ENCODE results near the gene NKAIN4. TPM values are rescaled to one million over a fixed set of nuclear protein-coding genes. Genes with fewer than 3 reads are reported as not detected.

NKAIN4 gene
- total RNA-seq, 1 donor from 2014 or later, result not detected

DNA sequence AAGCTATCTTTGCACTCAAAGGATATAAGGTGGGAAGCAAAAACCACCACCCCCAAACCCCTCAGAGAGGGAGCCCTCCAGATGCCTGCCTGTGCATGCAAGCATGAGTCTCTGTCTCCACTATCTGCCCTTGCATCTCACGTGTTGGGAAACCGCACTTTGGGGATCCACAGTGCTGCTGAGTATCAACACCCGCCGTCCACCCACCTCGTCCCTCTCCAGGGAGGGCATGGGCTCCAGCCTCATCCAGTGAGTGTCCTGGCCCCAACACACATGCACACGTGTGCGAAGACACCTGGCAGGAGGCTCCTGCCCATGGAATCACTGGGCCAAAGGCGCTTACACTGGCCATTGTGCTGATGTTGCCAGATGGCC, 34.8 kb downstream of the NKAIN4 start:
- Histone ChIP-seq H3K36me3 (peaks cover 4% of the 10 kb centered on the region), H3K27ac (no peak overlapping the region), H3K9me3 (no peaks in the 10 kb centered on the region), H3K4me1 (peaks cover 13% of the 10 kb centered on the region), H3K4me3 (no peak overlapping the region), H3K27me3 (peaks cover 4% of the 10 kb centered on the region)
- no peak for ATAC-seq
- TF ChIP-seq, protein P1, sequence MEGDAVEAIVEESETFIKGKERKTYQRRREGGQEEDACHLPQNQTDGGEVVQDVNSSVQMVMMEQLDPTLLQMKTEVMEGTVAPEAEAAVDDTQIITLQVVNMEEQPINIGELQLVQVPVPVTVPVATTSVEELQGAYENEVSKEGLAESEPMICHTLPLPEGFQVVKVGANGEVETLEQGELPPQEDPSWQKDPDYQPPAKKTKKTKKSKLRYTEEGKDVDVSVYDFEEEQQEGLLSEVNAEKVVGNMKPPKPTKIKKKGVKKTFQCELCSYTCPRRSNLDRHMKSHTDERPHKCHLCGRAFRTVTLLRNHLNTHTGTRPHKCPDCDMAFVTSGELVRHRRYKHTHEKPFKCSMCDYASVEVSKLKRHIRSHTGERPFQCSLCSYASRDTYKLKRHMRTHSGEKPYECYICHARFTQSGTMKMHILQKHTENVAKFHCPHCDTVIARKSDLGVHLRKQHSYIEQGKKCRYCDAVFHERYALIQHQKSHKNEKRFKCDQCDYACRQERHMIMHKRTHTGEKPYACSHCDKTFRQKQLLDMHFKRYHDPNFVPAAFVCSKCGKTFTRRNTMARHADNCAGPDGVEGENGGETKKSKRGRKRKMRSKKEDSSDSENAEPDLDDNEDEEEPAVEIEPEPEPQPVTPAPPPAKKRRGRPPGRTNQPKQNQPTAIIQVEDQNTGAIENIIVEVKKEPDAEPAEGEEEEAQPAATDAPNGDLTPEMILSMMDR (IDR thresholded peaks at IDR 0.05), result no peak
- intact Hi-C loops (cut with DNase I), result no loop called here
- no peak for DNase-seq

DNA sequence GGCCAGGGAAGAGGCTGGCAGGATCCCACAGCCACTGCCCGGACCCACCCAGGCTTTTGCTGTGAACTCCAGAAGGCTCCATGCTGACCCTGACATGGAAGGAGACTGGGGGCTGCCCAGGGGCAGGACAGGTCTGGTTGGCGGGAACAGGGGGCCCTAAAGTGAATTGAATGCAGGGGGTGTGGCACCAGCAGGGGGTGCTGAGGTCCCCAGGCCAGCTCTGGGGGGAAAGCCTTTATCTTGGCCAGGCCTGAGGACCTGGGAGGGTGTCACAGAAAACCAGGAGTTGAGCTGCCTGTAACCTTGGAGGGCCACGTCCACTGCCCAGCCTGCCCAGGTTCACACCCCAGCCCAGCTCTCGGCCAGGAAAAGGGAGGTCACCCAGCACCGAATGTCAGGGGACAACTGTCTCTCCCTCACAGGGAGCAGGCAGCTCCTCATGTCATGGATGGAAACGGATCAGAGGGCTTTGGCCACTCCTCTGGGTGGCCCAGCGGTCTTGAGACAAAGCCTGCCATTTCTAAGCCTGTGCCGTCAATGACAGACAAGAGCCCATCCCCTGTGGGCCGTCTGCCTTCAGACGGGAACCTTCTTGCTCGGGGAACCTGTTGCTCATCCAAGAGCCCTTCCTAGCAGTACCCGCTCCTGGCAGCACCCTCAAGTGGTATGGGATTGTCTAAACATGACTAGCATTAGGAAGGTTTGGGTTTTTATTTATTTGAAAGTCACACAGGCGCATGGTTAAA, 35.4 kb downstream of the NKAIN4 start:
- intact Hi-C loops (cut with DNase I), result no loop called here
- Histone ChIP-seq H3K4me3 (no peak overlapping the region), H3K27me3 (peaks cover 4% of the 10 kb centered on the region), H3K4me1 (peaks cover 19% of the 10 kb centered on the region), H3K9me3 (no peaks in the 10 kb centered on the region), H3K36me3 (peaks cover 9% of the 10 kb centered on the region), H3K27ac (no peak overlapping the region)
- TF ChIP-seq, protein P1 (IDR thresholded peaks at IDR 0.05), result no peak
- peak; percentile 59 for DNase-seq
- ATAC-seq, result no peak

DNA sequence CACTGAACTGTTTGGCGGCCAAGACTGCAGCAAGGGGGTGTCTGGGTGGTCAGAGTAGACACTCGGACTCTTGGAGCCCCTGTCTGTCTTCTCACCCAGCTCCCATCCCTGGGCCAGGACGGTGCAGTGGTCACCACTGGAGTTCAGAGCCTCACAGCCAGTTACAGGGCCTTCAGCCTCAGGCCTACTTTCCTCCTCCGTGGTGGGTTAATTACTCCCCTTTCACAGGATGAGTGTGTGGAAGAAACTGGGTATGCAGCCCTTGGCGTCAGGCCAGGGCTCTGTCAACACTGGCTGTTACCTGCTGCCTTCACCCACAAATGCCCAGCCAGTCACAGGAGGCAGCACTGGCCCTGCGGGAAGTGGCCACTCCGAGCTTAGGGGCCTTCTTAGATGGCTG, 36.6 kb downstream of the NKAIN4 start:
- ATAC-seq (no peak), DNase-seq (no peak)
- intact Hi-C loops (cut with DNase I), result no loop called here

DNA sequence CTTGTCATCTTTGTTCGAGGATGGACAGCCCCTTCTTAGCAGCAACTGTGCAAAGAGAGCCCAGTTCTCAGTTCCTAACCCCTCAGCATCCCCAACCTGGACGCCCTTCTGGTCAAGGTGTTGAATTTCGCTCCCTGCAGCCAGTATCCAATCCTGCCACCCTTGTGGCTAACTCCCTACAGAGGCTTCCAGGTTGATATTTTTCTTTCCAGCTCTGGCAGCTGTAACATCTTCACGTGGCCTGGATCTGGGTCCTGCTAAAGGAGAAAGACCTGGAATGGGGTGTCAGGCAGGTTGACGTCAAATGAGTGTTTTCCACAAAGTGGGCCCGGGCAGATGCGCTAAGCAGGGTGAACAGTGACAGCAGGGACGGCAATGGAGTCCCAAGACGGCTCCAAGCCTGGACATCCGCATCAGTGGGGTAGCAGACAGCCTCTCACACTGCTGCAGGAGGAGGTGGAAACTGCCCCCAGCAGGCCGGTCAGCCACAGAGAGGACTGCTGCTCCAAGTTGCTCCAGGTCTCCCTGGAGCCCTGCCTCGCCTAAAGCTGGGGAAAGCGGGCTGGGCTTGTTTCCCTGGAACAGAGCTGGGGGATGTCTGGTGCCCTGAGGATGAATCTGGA, 37.3 kb downstream of the NKAIN4 start:
- H3K36me3 ChIP-seq, result peaks cover 27% of the 10 kb centered on the region
- H3K4me3 ChIP-seq, result peak overlapping the region; percentile 80
- DNase-seq (no peak), ATAC-seq (no peak)
- intact Hi-C loops (cut with DNase I), result no loop called here
- H3K9me3 ChIP-seq, result no peaks in the 10 kb centered on the region
- peak overlapping the region; percentile 88 for H3K27ac ChIP-seq
- peaks cover 33% of the 10 kb centered on the region for H3K4me1 ChIP-seq
- H3K27me3 ChIP-seq, result no peaks in the 10 kb centered on the region
- TF ChIP-seq, protein P1 (IDR thresholded peaks at IDR 0.05), result no peak

More for the DNA sequence above, 36.6 kb downstream of the NKAIN4 start:
- Histone ChIP-seq H3K4me3 (no peak overlapping the region), H3K27me3 (peaks cover 3% of the 10 kb centered on the region), H3K4me1 (peaks cover 28% of the 10 kb centered on the region), H3K36me3 (peaks cover 20% of the 10 kb centered on the region), H3K9me3 (no peaks in the 10 kb centered on the region), H3K27ac (no peak overlapping the region)
- TF ChIP-seq, protein P1 (IDR thresholded peaks at IDR 0.05), result no peak

DNA sequence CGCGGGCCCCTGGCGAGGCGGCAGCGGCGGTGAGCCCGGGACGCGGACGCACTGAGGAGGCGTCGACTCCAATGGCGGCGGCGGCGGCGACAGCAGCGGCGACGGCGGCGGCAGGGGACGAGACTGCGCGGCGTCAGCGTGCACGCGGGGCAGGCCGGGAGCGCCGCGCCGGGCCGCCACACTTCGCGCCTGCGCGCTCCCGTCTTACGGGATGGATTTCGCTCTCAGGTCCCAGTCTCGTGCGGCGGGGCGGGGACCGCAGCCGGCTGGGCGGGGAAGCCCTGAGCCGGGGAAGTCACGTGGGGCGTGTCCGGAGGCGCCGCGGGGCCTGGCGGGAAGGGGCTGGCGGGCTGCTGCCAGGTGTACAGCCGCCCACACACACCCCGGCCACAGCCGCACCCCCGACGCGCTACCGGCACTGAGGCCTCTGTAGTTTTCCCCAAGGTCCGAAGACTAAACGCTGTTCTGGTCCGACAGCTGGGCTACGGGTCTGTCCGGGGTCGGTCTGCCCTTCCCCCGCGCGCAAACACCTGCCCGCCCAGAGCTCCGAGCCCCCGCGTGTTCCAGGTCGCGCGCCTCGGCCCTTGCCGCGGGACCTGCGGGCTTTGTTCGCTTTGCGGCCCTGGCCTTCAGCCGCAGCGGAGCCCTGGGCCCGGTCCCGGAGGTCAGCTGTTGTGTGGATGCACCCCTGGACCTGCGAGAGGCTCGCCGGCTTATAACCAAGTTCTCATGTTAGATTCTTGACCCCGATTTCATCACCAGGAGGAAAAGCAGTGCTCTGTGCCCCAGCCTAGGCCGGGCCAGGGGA, 38.0 kb downstream of the NKAIN4 start, which contains the start of gene YTHDF1:
Gene YTHDF1, minus strand, starts transcription at position 91 of the 808 bp plus-strand sequence. CDS start 239 bp downstream, outside the sequence.
- Histone ChIP-seq H3K9me3 (no peaks in the 10 kb centered on the region), H3K27me3 (no peaks in the 10 kb centered on the region), H3K4me3 (peak within 1 kb of the TSS; percentile 91), H3K27ac (peak within 1 kb of the TSS; percentile 88), H3K4me1 (peaks cover 33% of the 10 kb centered on the region), H3K36me3 (peaks cover 30% of the 10 kb centered on the region)
- intact Hi-C loops (cut with DNase I), result no loop called here
- TF ChIP-seq, protein P1 (IDR thresholded peaks at IDR 0.05), result no peak
- peak; percentile 97 for ATAC-seq
- DNase-seq, result peak; percentile 99
